ENCODE measurements around the gene USHBP1.

DNA sequence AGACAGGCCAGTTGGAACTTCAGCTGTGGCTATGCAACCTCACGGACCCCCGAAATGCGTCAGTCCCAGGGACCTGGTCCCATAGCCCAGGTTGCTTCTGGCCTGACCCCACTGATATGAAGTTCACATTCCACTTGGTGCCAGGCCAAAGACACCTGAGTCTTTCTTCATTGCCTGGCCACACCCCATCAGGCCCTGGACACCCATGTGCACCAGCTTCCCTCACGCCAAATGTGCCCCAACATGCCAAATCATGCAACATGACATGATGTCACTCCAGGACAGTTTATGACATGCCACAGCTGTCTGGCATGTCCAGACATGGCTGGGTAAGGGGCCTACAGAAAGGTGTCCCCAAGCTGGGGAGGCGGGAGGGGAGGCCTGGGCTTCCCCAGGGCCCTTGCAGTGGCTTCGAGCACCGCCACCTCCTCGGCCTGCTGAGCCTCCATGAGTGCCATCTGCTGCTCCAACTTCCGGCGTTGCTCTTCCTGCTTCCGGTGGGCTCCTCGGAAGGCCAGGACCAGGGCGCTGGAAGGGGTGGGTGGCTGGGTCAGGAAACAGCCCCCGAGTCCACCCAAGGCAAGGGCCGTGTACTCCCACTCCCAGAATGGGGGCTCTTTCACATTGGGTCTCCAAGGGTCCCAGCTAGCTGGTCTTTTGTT, 14.5 kb downstream of the USHBP1 start:
- TF ChIP-seq, protein P1, sequence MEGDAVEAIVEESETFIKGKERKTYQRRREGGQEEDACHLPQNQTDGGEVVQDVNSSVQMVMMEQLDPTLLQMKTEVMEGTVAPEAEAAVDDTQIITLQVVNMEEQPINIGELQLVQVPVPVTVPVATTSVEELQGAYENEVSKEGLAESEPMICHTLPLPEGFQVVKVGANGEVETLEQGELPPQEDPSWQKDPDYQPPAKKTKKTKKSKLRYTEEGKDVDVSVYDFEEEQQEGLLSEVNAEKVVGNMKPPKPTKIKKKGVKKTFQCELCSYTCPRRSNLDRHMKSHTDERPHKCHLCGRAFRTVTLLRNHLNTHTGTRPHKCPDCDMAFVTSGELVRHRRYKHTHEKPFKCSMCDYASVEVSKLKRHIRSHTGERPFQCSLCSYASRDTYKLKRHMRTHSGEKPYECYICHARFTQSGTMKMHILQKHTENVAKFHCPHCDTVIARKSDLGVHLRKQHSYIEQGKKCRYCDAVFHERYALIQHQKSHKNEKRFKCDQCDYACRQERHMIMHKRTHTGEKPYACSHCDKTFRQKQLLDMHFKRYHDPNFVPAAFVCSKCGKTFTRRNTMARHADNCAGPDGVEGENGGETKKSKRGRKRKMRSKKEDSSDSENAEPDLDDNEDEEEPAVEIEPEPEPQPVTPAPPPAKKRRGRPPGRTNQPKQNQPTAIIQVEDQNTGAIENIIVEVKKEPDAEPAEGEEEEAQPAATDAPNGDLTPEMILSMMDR (IDR thresholded peaks at IDR 0.05), result no peak
- TF ChIP-seq POLR2A (IDR thresholded peaks at IDR 0.05), result no peak

Measured in right lobe of liver (tissue), 4 donors.